ENCODE measurements around the gene FGD5.

The FGD5 gene

GRCh38 chr3:14796403-14797077 lies 22.2 kb upstream of the FGD5 start:
- no peak for DNase-seq (ENCODE audit: low read depth)
- H3K4me3 ChIP-seq (ENCODE audit: low read depth, low read length): no peak overlapping the region
- no peak for TF ChIP-seq MYC (IDR thresholded peaks at IDR 0.05; ENCODE audit: low read depth, low read length)
- TF ChIP-seq, protein P1, sequence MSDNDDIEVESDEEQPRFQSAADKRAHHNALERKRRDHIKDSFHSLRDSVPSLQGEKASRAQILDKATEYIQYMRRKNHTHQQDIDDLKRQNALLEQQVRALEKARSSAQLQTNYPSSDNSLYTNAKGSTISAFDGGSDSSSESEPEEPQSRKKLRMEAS (IDR thresholded peaks at IDR 0.05; ENCODE audit: low read depth, low read length): no peak
- no peak for TF ChIP-seq POLR2A (IDR thresholded peaks at IDR 0.05; ENCODE audit: extremely low read depth, insufficient read length)
- no peak for TF ChIP-seq CTCF (IDR thresholded peaks at IDR 0.05; ENCODE audit: low read depth, low read length)

DNA sequence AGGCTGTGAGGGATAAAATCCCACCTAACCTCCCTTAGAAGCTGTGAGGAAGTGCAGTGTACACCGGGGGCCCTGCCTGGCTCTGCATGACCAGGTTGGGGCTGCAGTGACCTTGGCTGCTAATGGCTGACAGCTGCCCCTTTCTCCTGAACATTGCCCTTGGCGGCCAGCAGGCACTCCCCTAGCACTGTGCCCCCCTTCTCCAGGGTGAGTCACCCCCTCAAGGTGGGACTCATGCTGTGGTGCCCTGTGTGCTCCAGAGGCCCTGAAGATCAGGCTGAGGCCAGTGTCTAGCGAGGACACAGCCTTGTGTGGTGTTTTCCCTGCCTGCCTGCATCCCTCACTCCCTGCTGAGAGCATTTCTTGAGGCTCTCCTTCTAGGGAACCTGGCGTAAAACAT lies 21.0 kb upstream of the FGD5 start:
- DNase-seq (ENCODE audit: low read depth): no peak
- no peak overlapping the region for H3K4me3 ChIP-seq (ENCODE audit: low read depth, low read length)
- TF ChIP-seq MYC (IDR thresholded peaks at IDR 0.05; ENCODE audit: low read depth, low read length) (no peak), POLR2A (IDR thresholded peaks at IDR 0.05; ENCODE audit: extremely low read depth, insufficient read length) (no peak), CTCF (IDR thresholded peaks at IDR 0.05; ENCODE audit: low read depth, low read length) (no peak)
- TF ChIP-seq, protein P1 (IDR thresholded peaks at IDR 0.05; ENCODE audit: low read depth, low read length): no peak

- no peak overlapping the region for H3K4me3 ChIP-seq (ENCODE audit: low read depth, low read length)
- no peak for DNase-seq (ENCODE audit: low read depth)
- TF ChIP-seq POLR2A (IDR thresholded peaks at IDR 0.05; ENCODE audit: extremely low read depth, insufficient read length) (no peak), CTCF (IDR thresholded peaks at IDR 0.05; ENCODE audit: low read depth, low read length) (no peak), MYC (IDR thresholded peaks at IDR 0.05; ENCODE audit: low read depth, low read length) (no peak)
- TF ChIP-seq, protein P1 (IDR thresholded peaks at IDR 0.05; ENCODE audit: low read depth, low read length): no peak
Observed at GRCh38 chr3:14798231-14798630, 20.5 kb upstream of the FGD5 start.

DNA sequence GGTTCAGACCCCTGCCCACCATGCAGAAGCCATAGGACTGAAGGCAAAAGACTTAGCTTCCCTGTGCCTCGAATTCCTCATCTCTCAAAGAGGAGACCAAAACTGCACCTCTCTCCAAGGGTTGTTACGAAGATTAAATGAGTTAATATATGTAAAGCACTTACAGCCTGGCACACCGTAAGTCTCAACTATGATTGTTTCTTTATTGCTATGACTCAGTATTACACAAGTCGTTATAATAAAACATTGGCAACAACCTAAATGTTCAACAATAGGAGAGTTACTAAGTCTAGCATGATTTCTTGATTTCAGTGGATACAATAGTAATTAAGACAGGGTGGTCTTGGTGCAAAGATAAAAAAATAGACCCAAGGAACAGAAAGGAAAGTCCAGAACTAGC lies 19.6 kb upstream of the FGD5 start:
- no peak overlapping the region for H3K4me3 ChIP-seq (ENCODE audit: low read depth, low read length)

DNA sequence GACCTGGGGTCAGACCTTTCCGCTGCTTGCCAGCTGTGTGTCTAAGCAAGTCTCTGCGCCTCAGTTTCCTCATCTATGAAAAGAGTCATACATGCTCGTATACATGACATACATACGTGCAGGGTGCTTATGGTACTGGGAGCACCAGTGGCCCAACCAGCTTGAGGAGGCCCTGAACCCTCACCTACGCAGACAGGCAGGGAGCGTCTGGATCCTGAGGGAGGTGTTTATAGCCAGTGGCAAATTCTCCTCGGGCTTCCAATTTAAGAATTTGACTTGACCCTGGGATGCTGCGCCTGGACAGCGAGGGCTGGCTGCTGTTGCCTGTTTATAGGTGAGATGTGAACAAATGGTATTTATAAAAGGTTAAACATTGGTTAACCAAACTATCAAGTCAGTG lies 17.7 kb upstream of the FGD5 start:
- H3K4me3 ChIP-seq (ENCODE audit: low read depth, low read length): no peak overlapping the region
- no peak for DNase-seq (ENCODE audit: low read depth)
- TF ChIP-seq, protein P1 (IDR thresholded peaks at IDR 0.05; ENCODE audit: low read depth, low read length): no peak
- TF ChIP-seq CTCF (IDR thresholded peaks at IDR 0.05; ENCODE audit: low read depth, low read length) (no peak), POLR2A (IDR thresholded peaks at IDR 0.05; ENCODE audit: extremely low read depth, insufficient read length) (no peak), MYC (IDR thresholded peaks at IDR 0.05; ENCODE audit: low read depth, low read length) (no peak)

More for the DNA sequence above, 19.6 kb upstream of the FGD5 start:
- TF ChIP-seq POLR2A (IDR thresholded peaks at IDR 0.05; ENCODE audit: extremely low read depth, insufficient read length) (no peak), MYC (IDR thresholded peaks at IDR 0.05; ENCODE audit: low read depth, low read length) (no peak), CTCF (IDR thresholded peaks at IDR 0.05; ENCODE audit: low read depth, low read length) (no peak)
- TF ChIP-seq, protein P1 (IDR thresholded peaks at IDR 0.05; ENCODE audit: low read depth, low read length): no peak
- DNase-seq (ENCODE audit: low read depth): no peak
